Glutamatergic neuron (in vitro differentiated cells): Measurements from ENCODE around the gene AFF1. TPM values are rescaled to one million over a fixed set of nuclear protein-coding genes. Genes with fewer than 3 reads are reported as not detected.
A peak's percentile ranks its signal among the peaks of the same experiment; 100 is the strongest.

ENCODE experiments used
- DNase-seq: peaks from one replicate; pipeline ENCODE4 v3.0.0; 2022
- H3K27ac Mint-ChIP-seq: one replicate; pipeline ENCODE4 v1.8.0; 2020; ENCODE audit warnings: mild to moderate bottlenecking, mixed read lengths, inconsistent platforms; ENCODE audit not compliant: unreplicated experiment
- H3K27me3 Mint-ChIP-seq: one replicate; pipeline ENCODE4 v1.8.0; 2020; ENCODE audit warnings: mild to moderate bottlenecking, moderate library complexity, mixed read lengths, inconsistent platforms; ENCODE audit not compliant: unreplicated experiment
- H3K36me3 Mint-ChIP-seq: one replicate; pipeline ENCODE4 v1.8.0; 2020; ENCODE audit warnings: mild to moderate bottlenecking, mixed read lengths, inconsistent platforms; ENCODE audit not compliant: unreplicated experiment
- H3K4me1 Mint-ChIP-seq: one replicate; pipeline ENCODE4 v1.8.0; 2020; ENCODE audit warnings: mild to moderate bottlenecking, low read depth, mixed read lengths, inconsistent platforms; ENCODE audit not compliant: unreplicated experiment
- H3K4me3 Mint-ChIP-seq: one replicate; pipeline ENCODE4 v1.8.0; 2020; ENCODE audit warnings: mild to moderate bottlenecking, mixed read lengths, inconsistent platforms; ENCODE audit not compliant: unreplicated experiment
- H3K9me3 Mint-ChIP-seq: one replicate; pipeline ENCODE4 v1.8.0; 2020; ENCODE audit warnings: mild to moderate bottlenecking, moderate library complexity, mixed read lengths, inconsistent platforms; ENCODE audit not compliant: unreplicated experiment
- total RNA-seq: library from RNA; stranded (reverse); fragmentation: NEBNext Ultra II Directional; extraction: Animal tissue kit (Norgen Biotek cat#: 25700); gene quantifications from one replicate; pipeline ENCODE4 v1.2.1, GENCODE V29; 2021; ENCODE audit not compliant: unreplicated experiment
- TF ChIP-seq, protein P1 (sequence below): fragments of 200-600 bp; sonication (generic); IDR thresholded peaks from one replicate; pipeline ENCODE4 v1.5.0; 2021; ENCODE audit not compliant: partially characterized antibody, unreplicated experiment

Gene AFF1
- total RNA-seq, 1 donor from 2014 or later, result 42.5 TPM

DNA sequence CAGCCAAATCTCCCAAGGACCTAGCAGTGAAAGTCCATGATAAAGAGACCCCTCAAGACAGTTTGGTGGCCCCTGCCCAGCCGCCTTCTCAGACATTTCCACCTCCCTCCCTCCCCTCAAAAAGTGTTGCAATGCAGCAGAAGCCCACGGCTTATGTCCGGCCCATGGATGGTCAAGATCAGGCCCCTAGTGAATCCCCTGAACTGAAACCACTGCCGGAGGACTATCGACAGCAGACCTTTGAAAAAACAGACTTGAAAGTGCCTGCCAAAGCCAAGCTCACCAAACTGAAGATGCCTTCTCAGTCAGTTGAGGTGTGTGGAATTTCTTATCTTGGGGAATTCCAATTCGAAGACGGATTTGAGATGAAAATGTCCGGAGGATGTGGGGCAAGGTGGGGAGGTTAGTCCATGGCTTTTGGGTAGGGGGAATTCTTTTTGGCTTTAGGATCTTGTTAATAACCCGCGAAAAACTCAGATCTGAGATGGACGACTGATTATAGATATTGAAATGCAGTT is 112.5 kb downstream of the AFF1 start:
- Mint-ChIP-seq H3K36me3 (no peaks in the 10 kb centered on the region), H3K4me1 (peaks cover 13% of the 10 kb centered on the region), H3K4me3 (no peak overlapping the region), H3K9me3 (peaks cover 2% of the 10 kb centered on the region), H3K27me3 (peaks cover 4% of the 10 kb centered on the region), H3K27ac (no peak overlapping the region)
- TF ChIP-seq, protein P1, sequence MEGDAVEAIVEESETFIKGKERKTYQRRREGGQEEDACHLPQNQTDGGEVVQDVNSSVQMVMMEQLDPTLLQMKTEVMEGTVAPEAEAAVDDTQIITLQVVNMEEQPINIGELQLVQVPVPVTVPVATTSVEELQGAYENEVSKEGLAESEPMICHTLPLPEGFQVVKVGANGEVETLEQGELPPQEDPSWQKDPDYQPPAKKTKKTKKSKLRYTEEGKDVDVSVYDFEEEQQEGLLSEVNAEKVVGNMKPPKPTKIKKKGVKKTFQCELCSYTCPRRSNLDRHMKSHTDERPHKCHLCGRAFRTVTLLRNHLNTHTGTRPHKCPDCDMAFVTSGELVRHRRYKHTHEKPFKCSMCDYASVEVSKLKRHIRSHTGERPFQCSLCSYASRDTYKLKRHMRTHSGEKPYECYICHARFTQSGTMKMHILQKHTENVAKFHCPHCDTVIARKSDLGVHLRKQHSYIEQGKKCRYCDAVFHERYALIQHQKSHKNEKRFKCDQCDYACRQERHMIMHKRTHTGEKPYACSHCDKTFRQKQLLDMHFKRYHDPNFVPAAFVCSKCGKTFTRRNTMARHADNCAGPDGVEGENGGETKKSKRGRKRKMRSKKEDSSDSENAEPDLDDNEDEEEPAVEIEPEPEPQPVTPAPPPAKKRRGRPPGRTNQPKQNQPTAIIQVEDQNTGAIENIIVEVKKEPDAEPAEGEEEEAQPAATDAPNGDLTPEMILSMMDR, result no peak
- DNase-seq, result no peak

DNA sequence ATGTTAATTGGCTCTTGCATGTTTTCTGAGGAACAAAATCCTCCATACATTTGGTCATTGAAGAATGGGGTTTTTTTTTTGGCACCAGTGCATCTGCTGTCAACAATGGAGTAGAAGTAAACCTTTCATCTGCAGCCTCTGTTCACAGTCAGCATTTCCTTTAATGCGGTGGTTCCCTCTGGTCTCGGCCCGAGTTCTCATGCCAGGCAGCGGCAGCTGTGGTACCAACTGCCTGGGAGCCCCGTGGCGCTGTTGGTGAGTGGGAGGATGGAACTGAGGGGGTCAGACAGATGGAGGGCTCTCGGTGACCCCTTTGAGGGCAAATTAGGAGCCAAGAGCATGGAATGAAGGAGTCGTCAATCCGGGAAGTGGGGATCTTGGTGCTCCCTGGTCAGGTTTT is 114.7 kb downstream of the AFF1 start:
- no peaks in the 10 kb centered on the region for H3K9me3 Mint-ChIP-seq
- no peak for DNase-seq
- peaks cover 4% of the 10 kb centered on the region for H3K27me3 Mint-ChIP-seq
- no peak overlapping the region for H3K27ac Mint-ChIP-seq
- peaks cover 19% of the 10 kb centered on the region for H3K4me1 Mint-ChIP-seq
- H3K4me3 Mint-ChIP-seq, result no peak overlapping the region
- no peaks in the 10 kb centered on the region for H3K36me3 Mint-ChIP-seq
- TF ChIP-seq, protein P1, result no peak

DNA sequence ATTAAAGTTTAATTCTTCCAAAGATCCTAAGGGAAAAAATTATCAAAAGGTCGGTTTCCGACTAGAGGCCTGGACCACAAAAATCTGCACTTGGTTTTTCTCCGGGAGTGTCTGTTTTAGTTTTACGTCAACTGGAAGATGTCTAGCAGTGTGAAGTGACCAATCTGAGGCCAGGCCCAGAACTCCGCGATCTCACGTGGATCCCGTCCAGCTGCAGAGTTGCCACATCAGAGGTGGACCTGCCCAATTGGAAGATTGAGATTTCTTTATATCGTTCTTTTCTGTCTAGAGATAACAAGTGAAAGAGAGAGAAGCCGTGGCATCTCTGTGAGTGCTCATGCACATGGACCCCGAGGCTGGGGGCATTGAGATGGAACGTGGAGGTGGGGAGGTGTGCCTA is 115.8 kb downstream of the AFF1 start:
- no peak for DNase-seq
- Mint-ChIP-seq H3K4me3 (no peak overlapping the region), H3K27ac (no peak overlapping the region), H3K4me1 (peaks cover 26% of the 10 kb centered on the region), H3K27me3 (peaks cover 4% of the 10 kb centered on the region), H3K36me3 (no peaks in the 10 kb centered on the region), H3K9me3 (no peaks in the 10 kb centered on the region)
- TF ChIP-seq, protein P1, result no peak

DNA sequence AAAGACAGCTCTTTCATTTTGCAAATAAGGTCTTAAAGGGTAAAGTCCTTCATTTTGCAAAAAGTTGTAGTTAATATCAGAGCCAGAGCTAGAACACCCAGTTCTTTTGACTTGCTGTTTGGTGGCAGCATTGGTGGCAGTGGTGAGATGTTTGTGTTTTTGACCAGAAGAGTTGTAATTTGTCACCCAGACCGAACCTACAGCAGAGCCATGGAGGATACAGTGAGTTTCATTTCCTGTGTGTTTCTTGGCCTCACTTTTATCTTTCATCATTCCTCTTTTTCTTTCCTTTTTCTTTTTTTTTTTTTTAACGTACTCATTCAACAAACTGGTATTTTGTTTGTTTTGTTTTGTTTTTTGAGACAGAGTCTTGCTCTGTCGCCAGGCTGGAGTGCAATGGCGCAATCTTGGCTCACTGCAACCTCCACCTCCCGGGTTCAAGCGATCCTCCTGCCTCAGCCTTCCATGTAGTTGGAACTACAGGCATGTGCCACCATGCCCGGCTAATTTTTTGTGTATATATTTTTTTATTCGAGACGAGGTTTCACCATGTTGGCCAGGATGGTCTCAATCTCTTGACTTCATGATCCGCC is 116.4 kb downstream of the AFF1 start:
- DNase-seq, result no peak
- H3K4me3 Mint-ChIP-seq, result no peak overlapping the region
- H3K27ac Mint-ChIP-seq, result no peak overlapping the region
- peaks cover 4% of the 10 kb centered on the region for H3K27me3 Mint-ChIP-seq
- no peaks in the 10 kb centered on the region for H3K36me3 Mint-ChIP-seq
- TF ChIP-seq, protein P1, result no peak
- H3K9me3 Mint-ChIP-seq, result no peaks in the 10 kb centered on the region
- peaks cover 30% of the 10 kb centered on the region for H3K4me1 Mint-ChIP-seq

DNA sequence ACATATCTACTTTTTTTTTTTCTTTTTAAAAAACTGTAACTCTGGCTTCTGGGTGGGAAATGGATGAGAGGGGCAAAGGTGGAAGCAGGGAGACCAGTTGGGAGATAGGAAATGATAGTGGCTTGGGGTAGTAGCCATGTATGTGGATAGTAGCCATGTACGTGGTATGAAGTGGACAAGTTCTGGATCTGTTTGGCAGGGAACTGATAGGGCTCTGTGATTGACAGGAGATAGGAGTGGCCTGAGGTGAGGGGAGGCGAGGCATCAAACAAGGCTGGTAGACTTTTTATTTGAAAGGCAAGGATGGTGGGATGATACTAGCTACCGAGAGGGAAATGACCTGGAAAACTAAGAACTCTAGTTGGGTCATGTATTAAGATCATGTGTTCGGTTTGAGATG is 117.8 kb downstream of the AFF1 start:
- TF ChIP-seq, protein P1, result no peak
- H3K4me1 Mint-ChIP-seq, result peaks cover 32% of the 10 kb centered on the region
- H3K9me3 Mint-ChIP-seq, result no peaks in the 10 kb centered on the region
- H3K4me3 Mint-ChIP-seq, result no peak overlapping the region
- H3K36me3 Mint-ChIP-seq, result no peaks in the 10 kb centered on the region
- DNase-seq, result no peak
- peaks cover 4% of the 10 kb centered on the region for H3K27me3 Mint-ChIP-seq
- H3K27ac Mint-ChIP-seq, result peak overlapping the region; percentile 5
